ENCODE results near the gene GDF7.

GRCh38 chr2:20675701-20676352 is 8.9 kb downstream of the GDF7 start:
- TF ChIP-seq MYC (IDR thresholded peaks at IDR 0.05; ENCODE audit: low read depth, low read length) (no peak), POLR2AphosphoS5 (IDR thresholded peaks at IDR 0.05; ENCODE audit: insufficient read depth, low read depth, low read length) (no peak), EZH2 (IDR thresholded peaks at IDR 0.05; ENCODE audit: borderline replicate concordance, low read depth, low read length, severe bottlenecking) (no peak), POLR2A (IDR thresholded peaks at IDR 0.05; ENCODE audit: low read depth, low read length) (no peak), GATA2 (IDR thresholded peaks at IDR 0.05; ENCODE audit: insufficient read depth, insufficient read length, low read depth, low read length) (no peak)
- TF ChIP-seq, protein P1, sequence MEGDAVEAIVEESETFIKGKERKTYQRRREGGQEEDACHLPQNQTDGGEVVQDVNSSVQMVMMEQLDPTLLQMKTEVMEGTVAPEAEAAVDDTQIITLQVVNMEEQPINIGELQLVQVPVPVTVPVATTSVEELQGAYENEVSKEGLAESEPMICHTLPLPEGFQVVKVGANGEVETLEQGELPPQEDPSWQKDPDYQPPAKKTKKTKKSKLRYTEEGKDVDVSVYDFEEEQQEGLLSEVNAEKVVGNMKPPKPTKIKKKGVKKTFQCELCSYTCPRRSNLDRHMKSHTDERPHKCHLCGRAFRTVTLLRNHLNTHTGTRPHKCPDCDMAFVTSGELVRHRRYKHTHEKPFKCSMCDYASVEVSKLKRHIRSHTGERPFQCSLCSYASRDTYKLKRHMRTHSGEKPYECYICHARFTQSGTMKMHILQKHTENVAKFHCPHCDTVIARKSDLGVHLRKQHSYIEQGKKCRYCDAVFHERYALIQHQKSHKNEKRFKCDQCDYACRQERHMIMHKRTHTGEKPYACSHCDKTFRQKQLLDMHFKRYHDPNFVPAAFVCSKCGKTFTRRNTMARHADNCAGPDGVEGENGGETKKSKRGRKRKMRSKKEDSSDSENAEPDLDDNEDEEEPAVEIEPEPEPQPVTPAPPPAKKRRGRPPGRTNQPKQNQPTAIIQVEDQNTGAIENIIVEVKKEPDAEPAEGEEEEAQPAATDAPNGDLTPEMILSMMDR (IDR thresholded peaks at IDR 0.05; ENCODE audit: extremely low read depth in 1 of 2, insufficient read depth in 1 of 2, low read depth in 1 of 2, low read length in 2 of 2), result no peak
- TF ChIP-seq, protein P2, sequence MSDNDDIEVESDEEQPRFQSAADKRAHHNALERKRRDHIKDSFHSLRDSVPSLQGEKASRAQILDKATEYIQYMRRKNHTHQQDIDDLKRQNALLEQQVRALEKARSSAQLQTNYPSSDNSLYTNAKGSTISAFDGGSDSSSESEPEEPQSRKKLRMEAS (IDR thresholded peaks at IDR 0.05; ENCODE audit: insufficient read depth, insufficient read length), result no peak
